NCI-H2171 (cell line): ENCODE results near the gene VAMP8.
"Not testable (repeated sequence)": the region's sequence is repeated elsewhere in the genome, so short reads cannot be mapped to it uniquely, and the experiment has no call there.

Source experiments
- DNase-seq: peaks from one replicate; lab custom pipeline; 2025; lab: John Stamatoyannopoulos, UW

Gene VAMP8

DNA sequence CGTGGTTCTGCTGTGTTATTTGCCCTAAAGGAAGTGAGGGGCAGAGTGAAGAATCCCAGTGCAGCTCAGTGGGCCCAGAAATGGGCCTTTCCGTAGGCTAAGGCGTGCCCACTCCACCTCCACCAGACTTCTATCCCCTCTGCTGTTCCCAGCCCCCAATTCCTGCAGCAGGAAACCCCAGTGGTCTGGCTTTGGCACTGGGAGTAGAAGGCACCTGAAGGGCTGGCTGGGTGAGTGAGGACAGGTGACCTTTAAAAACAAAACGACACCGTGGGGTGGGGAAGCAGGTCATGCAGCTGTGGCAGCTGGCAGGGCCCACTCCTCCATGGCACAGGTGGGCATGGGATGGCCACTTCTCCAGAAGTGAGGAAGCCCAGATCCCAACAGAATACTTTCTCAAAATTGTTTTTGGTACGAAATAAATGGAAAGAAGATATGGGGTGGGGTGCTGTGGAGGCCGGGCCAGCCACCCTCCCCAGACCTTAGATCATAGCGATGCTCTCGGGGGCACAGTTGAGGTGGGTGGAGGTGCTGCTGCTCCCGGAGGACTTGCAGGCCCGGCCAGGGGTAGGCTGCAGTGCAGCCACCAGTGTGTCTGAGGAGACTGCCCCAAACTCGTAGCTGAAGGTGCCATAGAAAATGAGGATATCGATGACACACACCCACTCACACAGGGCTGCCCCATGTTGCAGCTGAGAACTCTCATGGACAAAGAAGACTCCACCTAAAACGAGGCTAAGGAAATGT, 21.4 kb downstream of the VAMP8 start:
- no peak for DNase-seq

DNA sequence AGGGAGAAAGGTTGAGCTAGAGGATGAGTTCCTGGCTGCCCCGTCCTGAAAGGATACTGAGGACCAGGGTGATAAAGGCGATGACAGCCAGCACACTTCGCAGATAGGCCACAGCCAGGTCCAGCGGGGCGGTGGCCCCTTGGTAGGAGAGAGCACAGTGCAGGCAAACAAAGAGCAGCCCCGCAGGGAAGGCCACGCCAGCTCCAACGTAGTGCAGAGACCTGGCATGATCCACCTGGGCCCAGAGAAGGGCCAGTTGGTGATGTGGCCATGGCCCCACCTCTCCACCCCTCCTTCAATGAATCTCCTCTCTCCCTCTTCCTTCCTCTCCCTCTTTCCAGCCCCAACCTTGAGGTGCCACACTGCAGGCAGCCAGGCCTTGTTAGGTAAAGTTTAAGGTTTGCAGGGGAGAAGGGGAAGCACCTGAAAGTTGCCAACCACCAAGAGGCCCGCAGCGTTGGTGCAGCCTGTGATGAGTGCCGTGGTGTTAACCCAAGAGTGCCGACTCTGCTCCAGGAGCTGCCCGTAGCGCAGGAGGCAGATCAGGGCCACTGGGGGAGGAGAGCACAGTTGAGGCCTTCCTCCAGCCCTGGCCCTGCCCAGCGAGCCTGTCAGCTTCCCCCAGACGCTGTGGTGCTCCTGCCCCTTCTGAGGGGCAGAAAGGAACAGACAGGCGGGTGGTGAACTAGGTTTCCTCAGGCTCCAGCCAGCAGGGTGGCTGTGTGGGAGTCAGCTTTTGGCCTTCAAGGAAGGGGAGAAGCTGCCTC, 22.3 kb downstream of the VAMP8 start:
- DNase-seq, result no peak

DNA sequence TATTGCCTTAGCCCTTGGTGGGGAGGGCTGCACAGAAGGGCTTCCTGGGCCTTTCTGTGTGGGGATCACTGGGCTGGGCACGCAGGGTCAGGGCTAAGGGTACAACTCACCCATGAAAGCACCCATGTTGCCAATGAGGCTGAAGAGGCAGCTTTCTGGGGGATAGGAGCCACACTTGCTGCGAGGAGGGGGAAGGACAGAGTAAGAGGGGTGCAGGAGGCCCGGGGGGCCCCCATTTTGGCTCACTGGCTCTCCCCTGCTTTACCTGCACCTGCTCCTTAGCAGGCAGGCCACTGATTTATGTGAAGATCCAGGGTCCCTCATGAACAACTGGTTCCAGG, 22.8 kb downstream of the VAMP8 start:
- DNase-seq, result no peak

DNA sequence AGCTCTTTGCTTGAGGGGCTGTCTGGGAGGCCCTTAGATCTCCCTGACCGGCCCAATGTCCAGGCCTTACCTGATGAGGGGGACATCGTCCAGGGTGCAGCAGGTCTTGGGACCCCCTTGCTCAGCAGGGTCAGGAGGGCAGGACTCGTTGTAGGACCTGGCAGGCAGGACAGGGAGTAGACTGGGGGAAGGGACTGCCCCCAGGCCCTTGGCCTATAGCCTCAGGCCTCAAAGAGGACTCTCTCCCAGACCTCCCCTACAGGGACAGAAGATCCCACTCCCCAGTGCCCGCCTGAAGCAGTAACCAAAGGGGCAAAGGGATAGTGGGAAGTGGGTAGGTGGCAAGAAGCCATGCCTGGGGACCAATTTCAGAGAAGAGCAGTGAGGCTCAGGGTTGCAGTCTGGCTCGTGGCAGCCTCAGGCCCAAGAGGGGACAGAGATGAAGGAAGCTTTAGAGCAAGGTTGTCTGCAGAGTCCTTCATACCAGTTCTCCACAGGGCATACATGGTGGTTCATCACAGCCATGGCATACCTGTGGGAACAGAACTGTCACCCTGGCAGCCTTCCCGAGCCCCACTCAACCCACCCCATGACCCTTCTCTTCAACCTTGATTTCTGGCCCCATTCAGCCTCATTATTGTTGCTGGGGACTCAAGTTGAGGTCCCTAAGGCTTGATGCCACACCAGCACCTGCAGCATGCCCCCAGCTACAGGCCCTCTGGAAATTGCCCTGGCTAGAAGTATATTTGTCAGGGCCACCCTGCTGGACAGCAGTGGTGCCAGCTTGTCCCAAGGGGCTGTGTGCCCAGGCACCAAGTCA, 23.8 kb downstream of the VAMP8 start:
- no peak for DNase-seq

DNA sequence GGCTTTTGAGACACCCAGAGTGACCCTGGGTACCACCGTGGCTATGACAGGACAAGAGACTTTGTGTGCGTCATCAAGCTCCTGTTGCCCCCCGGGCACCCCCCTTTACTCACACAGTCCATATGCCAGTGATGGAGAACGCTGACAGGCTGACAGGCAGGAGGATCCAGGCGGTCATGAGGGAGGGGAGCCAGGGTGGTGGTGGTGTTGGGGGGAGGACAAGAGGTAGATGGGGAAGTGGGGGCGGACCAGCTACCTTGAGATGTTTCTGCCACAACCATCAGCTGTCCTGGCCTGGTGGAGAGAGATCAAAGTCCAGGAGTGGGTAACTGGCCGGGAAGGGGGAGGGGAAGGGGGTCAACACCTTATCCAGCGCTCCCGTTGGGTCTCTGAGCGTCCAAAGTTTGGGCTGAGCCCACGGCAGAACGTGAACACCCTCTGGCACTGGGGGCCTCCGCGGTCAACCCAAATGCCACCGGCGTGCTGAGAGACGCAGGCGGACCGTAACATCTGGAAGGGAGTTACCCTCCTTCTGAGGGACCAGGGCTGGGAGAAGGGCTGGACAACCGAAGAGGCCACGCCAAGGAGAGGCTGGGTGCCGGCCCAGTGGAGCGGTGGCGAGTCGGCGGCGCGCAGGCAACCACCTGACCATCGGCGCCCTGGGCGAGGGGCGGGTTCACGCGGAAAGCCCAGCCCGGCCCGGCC, 24.5 kb downstream of the VAMP8 start:
- no peak for DNase-seq

DNA sequence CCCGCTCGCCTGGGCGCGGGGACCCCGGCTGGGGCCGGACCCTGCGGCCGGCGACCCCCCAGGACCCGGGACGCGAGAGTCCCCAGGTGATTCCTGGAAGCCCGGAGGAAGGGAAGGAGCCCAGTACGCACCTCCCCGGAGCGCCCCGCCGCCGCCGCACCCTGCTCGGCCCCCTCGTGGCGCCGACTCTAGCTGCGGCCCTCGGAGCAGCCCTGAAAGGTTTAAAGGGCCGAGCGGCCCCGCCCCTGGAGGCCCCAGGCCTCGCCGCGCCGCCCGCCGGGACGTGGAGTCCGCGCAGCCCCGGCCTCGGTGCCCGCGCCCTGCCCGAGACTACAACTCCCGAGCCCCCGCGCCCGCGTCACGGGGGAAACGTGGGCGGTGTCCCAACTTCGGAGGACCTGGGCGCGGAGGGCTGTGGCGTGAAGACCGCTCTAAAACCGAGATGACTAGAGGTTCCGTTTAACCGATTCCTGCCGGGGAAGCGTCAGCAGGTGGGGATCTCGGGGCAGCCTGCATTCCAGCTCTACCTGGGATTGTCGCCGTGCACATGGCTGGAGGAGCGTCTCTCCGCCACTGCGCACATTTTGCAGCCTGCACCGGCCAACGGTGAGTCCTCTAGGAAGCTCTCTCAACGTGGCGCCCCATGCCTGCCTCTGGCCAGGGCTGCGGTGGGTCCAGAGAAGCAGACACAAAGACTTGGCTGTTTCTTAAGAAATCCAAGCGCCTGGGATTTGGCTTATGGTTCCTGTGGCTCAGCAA, 25.3 kb downstream of the VAMP8 start, which contains the start of gene TMEM150A:
Gene TMEM150A (minus strand): TSS at position 223 of the 759 bp plus-strand sequence. CDS start 750 bp downstream, outside the sequence.
- peak; percentile 81 for DNase-seq

DNA sequence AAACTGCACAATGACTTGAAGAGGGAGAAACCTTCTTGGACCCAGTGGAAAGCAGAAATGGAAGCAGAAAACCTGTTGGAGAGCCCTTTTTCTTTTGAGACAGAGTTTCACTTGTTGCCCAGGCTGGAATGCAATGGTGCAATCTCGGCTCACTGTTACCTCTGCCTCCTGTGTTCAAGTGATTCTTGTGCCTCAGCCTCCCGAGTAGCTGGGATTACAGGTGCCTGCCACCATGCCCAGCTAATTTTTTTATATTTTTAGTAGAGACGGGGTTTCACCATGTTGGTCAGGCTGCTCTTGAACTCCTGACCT, 26.7 kb downstream of the VAMP8 start:
- DNase-seq, result not testable (repeated sequence)

DNA sequence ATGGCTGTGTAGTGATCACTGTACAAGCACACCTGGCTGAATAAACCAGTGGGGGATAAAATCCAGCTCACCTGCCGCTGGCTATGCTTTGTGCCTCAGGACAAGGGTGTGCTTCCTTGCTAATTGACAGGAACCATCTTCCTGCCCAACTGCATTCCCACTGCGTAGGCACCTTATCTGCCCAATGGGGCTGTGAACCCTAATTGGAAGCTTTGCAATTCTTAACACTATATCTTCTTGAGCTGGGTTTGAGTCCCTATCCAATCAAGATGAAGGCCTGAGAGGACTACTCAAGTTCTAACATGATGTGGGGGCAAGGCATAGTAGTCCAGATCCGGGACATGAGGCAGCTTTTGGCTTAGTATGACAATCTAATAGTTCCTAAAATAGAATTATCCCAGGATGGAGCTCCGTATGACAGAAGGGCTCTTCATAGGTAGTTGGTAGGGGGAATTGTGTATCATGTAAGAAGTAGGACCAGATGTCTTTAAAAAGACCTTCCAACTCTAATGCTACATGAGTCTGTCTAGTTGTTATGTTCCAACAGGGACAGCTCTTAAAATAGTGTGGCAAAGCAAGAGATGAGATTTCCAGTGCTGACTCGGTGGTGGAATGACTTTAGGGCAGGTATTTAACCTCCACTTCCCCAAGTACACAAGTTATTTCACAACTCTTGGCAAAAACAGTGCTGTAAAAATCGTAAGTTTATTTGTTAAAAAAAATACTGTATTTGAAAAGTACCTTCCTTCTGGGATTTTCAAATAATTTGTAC, 27.4 kb downstream of the VAMP8 start:
- no peak for DNase-seq

DNA sequence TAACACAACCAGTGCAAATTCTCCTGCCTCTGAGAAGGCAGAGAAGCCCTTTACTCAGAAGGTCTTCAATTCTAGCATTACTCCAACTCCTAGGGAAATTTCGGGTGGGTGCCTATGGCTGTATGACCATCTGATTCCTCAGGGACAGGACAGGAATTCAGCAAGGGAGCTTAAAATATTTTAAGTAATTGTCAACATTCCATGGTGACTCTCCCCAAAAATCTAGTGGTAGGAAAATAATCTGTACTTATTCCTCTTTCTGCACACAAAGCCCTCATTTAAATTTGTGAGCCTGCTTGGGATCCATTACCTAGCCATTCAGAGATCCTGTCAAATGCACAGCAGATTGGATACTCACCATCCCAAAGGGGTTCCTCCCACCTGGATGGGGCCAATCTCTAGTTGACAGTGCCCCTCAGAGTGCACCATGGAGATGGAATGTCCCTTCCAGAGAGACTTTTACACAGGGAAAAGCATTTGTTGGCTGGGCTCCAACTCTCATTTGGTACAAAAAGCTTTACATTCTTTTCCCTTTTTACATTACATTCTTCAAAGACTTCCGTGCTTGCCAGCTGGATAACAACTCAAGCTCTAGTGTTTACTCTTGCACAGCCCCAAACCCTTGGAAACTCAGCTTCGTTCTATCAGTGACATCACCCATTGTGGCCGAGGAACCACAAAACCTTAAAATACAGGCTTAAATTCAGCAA, 28.2 kb downstream of the VAMP8 start:
- DNase-seq, result no peak

DNA sequence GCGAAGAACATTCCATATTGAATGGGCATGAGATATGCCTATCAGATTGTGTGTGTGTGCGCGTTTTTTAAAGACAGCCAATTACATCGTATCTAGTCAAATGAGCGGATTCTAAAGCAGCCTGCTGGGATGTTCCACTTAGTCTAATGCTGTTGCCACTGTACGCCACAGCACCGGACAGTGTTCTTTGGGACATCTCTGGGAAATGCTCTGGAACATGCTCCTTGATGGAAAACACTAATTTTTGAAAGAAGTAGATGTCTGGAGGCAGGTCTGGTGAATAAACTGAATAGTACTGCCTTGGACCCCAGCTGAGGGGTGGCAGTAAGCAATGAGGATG, 28.7 kb downstream of the VAMP8 start:
- no peak for DNase-seq

DNA sequence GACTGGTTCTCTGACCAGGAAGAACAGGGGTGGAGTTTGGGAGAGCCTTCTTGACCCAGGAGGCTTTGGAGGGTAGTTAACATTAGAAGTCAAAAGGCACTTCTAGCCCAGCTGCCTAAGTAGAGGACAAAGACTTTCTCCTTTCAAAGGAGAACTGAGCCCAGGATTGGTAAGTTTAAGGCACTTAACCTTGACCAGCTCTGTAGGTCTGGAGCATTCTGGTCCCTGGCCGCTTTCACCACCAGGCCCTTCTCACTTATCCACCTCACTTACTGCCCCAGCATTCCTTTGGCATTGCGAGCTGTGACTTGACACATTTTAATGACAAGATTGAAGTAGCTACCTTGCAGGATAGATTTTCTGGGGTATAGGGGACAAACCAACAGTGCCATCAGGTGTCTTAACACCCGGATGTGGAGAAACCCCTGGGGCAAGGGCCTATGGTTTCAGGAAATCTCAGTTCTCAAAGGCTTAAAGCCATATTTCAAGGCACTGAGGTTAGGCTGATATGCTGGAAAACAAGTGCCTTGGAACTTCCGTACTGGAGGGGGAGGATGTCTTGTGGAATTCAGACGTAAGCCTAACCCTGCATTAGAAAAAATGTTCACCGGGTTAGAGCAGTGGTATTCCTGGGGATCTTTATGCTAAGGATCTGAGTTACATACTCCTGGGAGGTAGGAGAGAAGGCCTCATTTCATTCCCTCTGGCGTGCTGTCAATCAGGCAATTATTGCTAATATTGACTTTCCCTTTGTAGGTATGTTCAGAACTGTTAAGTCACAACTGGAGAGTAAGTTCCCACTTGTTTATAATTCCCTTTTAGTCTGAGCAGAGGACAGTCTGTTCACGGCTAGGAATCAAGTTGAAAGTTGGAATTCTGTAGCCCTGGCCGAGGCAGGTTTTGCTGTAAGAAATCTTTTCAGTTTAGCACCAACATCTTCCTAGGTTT, 30.2 kb downstream of the VAMP8 start:
- DNase-seq, result no peak

DNA sequence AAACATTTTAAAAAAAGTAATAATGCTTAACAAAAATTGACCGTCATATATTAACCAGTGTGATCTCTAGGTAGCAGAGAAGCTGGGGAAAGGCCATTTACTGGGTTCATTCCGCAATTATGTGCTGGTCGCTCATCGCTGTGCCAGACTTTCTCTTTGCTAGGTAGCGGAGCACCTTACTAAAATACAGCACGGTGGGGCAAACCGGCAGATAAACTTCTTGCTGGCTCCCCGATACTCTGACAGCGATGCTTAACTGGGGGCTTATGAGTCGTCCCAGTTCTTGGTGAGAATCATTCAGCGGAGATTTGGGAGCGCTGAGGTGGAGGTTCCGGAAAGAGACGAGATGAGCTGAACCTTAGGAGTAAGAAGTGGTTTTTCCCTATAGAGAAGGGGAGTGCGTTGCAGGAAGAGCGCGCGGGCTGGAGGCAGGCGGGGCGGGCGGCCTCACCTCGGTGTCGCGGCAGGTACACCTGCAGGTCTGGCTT, 33.9 kb downstream of the VAMP8 start:
- no peak for DNase-seq

DNA sequence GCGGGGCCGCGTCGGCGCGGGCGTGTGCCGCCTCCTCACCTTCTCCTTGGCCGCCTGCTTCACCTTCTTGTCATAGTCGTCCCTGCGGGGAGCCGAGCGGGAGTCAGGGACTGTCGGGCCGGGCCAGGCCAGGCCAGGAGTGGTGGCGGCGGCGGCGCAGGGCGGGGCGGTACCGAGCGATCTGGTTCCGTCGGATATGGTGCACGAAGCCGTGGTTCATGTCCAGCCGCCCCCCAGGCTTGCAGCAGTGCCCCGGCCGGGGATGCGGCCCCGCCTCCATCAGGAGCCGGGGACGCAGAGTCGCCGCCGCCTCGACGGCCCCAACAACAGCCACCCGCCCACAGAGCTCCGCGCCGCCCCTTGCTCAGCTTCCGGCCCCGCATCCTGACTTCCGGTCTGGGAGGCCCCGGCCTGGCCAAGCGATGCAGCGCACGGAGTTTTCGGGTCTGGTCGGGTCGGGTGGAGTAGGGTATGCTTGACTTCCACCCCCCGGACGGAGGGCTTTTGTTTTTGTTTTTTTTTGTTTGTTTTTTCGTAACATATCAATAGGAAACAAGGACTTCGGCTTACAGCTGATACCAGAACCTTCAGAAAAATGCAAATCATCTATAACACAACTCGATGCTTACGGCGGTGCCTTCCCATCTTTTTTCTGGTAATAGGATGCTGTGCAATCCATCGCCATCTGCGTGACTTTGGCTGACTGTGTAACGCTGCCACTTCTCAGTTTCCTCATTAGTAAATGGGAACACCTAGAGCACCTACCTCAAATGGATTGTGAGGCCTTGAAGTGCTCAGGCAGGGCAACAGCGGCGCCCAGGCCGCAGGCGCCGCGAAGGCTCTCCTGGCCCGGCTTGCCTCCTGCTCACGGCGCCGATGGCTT, 34.6 kb downstream of the VAMP8 start, which contains the start of gene C2orf68:
Gene C2orf68 (minus strand): TSS at position 362 of the 883 bp plus-strand sequence. CDS start 82 bp downstream, at position 280.
- peak; percentile 89 for DNase-seq

DNA sequence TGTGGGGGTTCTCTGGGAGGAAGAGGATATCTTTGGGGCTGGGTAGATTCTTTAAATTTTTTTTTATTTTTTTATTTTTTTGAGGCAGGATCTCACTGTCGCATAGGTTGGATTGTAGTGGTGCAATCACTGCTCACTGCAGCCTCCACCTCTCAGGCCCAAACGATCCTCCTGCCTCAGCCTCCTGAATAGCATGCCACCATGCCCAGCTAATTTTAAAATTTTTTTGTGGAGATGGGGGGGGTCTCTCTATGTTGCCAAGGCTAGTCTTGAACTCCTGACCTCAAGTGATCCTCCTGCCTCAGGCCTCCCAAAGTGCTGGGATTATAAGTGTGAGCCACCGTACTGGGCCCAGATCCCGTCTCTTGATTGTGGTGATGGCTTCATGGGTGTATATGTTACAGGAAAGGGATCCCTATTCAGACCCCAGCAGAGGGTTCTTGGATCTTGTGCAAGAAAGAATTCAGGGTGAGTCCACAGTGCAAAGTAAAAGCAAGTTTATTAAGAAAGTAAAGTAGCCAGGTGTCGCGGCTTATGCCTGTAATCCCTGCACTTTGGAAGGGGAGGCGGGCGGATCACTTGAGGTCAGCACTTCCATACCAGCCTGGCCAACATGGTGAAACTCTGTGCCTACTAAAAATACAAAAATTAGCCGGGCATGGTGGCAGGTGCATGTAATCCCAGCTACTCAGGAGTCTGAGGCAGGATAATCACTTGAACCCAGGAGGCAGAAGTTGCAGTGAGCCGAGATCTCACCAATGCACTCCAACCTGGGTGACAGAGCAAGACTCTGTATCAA, 36.5 kb downstream of the VAMP8 start:
- DNase-seq, result no peak

DNA sequence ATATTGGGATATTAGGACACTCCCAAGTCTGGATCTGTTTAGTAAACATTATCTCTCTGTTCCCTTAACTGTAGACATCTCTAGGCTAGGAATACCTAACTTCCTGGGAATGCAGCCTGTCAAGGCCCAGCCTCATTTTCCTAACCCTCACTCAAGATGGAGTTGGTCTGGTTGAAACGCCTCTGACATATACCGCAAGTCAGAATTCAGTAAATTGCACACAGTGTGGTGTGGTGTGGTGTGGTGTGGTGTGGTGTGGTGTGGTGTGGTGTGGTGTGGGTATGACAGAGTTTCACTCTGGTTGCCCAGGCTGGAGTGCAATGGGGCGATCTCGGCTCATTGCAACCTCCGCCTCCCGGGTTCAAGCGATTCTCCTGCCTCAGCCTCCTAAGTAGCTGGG, 37.4 kb downstream of the VAMP8 start:
- not testable (repeated sequence) for DNase-seq

DNA sequence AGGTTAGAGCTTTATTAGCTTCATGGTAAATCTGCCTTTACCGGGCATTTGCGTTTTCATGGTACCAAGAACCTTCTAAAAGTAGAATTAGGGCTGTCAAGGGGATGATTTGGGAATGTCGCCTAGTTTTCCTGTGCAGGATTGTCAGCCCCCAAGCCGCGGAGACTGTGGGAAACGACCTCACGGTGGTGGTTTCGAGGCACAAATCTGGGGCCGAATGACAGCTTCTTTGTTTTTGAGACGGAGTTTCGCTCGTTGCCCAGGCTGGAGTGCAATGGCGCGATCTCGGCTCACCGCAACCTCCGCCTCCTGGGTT, 38.0 kb downstream of the VAMP8 start:
- no peak for DNase-seq

DNA sequence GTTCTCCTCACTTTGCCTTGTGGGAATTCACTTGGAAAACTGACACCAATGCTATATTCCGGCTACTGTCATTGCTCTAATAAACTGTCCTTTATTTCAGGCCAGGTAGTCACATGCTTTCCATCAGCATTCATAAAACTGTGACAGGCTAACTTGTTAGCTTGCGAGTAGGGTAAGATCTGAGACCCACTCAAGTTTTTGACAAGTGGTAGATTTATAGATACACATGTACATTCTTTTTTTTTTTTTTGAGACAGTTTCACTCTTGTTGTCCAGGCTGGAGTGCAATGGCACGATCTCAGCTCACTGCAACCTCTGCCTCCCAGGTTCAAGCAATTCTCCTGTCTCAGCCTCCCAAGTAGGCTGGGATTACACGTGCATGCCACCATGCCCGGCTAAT, 40.3 kb downstream of the VAMP8 start:
- DNase-seq, result not testable (repeated sequence)
